Left colon (tissue), 2 donors: ENCODE measurements around the gene FAM120A. TPM values are rescaled to one million over a fixed set of nuclear protein-coding genes. Genes with fewer than 3 reads are reported as not detected.

Experiments
- ATAC-seq: fragments of 200-7000 bp; cut with Tn5 transposase; one replicate; pipeline ENCODE4 v1.9.1; 2020; ENCODE audit warnings: mild to moderate bottlenecking, moderate library complexity
- DNase-seq, 2 donors: peaks; one replicate each; pipeline ENCODE4 v3.0.0-alpha.2; 2020
- intact Hi-C, 2 donors: fragments of 100-400 bp; cut with DNase I in 1 of 2; cut with micrococcal nuclease in 1 of 2; formaldehyde crosslinking; loops; one replicate each; pipeline versions ENCODE4 v1.11.2 to v1.14.0; 2022; cut with DNase I, micrococcal nuclease
- long read RNA-seq: library from polyadenylated mRNA; unstranded; transcript quantifications from one replicate; pipeline ENCODE4 v2.0.0, GENCODE V29; 2021
- total RNA-seq, 2 donors: library from RNA; stranded (reverse); fragmentation: NEBNext Ultra II Directional; extraction: Animal tissue kit (Norgen Biotek cat#: 25700); gene quantifications; one replicate each; pipeline ENCODE4 v1.2.1, GENCODE V29; 2021
- donor health status: DM: no; HTN: no; CAD: no.
- donor health status: DM: yes; HTN: yes; CAD: no.

The FAM120A gene, protein sequence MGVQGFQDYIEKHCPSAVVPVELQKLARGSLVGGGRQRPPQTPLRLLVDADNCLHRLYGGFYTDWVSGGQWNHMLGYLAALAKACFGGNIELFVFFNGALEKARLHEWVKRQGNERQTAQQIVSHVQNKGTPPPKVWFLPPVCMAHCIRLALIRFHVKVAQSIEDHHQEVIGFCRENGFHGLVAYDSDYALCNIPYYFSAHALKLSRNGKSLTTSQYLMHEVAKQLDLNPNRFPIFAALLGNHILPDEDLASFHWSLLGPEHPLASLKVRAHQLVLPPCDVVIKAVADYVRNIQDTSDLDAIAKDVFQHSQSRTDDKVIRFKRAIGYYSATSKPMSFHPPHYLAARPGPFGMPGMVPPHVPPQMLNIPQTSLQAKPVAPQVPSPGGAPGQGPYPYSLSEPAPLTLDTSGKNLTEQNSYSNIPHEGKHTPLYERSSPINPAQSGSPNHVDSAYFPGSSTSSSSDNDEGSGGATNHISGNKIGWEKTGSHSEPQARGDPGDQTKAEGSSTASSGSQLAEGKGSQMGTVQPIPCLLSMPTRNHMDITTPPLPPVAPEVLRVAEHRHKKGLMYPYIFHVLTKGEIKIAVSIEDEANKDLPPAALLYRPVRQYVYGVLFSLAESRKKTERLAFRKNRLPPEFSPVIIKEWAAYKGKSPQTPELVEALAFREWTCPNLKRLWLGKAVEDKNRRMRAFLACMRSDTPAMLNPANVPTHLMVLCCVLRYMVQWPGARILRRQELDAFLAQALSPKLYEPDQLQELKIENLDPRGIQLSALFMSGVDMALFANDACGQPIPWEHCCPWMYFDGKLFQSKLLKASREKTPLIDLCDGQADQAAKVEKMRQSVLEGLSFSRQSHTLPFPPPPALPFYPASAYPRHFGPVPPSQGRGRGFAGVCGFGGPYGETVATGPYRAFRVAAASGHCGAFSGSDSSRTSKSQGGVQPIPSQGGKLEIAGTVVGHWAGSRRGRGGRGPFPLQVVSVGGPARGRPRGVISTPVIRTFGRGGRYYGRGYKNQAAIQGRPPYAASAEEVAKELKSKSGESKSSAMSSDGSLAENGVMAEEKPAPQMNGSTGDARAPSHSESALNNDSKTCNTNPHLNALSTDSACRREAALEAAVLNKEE
- total RNA-seq: 100 to 1,000 TPM; 179 to 214 TPM
- long read RNA-seq, full-length matches to known transcripts: 1 of 117 reads
- long read RNA-seq, partial matches to known transcripts: 96 of 117 reads
- long read RNA-seq, other reads (novel, unspliced or antisense): 20 of 117 reads

DNA sequence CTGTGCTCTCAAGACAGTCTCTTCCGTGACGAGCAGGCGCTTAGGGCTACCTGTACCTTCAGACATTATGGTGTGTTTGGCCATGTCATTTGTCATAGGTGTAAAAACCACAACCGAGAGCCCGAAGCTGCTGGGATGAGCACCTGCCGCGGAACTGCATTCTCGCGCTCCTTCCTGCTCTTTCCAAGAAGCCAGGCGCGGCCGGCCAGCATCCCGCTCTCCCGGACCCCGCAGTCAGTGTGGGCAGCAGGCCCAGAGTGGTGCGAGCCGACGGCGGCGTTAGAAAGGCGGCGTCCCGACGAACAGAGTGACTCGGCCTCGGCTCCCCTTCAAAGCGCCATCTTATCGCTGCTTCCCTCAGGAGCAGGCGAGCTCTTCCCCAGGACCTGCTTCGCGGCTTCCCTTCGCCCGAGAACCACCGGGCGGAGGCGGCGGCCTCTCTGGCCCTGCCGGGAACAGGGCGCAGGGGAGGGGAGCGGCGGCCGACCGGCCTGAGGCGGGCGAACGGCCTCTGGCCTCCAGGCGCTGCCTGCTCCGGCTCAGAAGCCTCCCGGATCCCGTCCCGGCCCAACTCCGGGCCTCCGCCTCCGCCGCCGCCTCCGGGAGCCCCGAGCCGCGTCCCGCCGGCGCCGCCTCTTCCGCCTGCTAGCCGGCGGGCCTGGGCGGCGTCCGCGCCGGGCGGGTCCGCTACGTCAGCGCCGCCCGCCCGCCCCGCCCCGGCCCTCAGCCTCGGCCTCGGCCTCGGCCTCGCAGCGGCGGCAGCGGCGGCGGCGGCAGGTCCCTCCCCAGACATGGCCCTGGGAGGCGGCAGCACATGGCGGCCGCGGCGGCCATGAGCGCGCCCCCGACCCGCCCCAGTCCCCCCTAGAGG lies at the start of gene FAM120A:
Gene FAM120A (plus strand): TSS at position 741 of the 871 bp plus-strand sequence. CDS start 231 bp downstream, outside the sequence.
- intact Hi-C loops: loop anchor here in 1 of 2 donors (5.0 to 10.0 kb wide), 2 partner anchors 54 to 116 kb away; no protein-coding TSS in a partner anchor
- DNase-seq (peak; percentile 74 to 77), ATAC-seq (peak; percentile 65)

DNA sequence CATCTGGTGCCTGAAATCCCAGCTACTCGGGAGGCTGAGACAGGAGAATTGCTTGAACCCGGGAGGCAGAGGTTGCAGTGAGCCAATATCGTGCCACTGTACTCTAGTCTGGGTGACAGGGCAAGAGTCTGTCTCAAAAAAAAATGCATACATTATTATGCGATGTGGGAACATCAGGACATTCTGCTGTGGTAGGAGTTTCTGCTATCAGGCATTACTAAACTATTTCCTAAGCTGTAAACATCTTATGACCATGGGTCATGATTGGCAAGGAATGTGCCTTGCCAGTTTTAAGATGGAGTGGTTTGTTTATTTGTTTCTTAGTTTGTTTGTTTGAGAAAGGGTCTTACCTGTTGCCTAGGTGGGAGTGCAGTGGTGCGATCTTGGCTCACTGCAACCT lies 45.1 kb upstream of the FAM120A start:
- no peak for DNase-seq
- intact Hi-C loops: no loop called here
- no peak for ATAC-seq

DNA sequence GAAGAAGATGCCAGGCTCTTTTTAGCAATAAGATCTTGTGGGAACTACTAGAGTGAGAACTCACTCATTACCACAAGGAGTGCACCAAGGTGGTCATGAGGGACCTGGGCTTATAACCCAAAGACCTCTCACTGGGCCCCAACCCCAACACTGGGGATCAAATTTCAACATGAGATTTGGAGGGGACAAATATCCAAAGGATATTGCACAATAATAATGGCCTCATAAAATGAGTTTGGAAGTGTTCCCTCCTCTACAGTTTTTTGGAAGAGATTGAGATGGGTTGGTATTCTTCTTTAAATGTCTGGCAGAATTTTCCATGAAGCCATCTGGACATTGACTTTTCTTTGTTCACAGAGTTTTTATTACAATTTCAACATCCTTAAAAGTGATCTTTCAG lies 38.0 kb upstream of the FAM120A start:
- intact Hi-C loops: no loop called here
- ATAC-seq (no peak), DNase-seq (no peak)

DNA sequence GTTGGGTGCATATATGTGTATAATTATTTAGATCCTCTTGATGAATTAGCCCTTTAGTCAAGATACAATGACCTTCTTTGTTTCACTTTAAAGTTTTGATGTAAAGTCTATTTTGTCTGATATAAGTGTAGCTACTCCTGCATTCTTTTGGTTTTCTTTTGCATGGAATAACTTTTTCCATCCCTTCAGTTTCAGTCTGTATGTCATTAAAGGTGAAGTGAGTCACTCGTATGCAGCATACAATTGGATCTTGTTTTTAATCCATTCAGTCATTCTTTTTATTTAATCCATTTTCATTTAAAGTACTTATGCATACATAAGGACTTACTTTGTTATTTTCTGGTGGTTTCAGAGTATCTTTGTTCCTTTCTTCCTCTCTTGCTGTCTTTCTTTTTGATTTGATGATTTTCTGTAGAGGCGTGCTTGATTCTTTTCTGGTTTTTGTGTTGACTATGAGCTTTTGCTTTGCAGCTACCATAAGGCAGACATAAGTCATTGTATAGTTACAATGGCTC lies 36.3 kb upstream of the FAM120A start:
- intact Hi-C loops: no loop called here
- no peak for DNase-seq
- ATAC-seq: no peak

DNA sequence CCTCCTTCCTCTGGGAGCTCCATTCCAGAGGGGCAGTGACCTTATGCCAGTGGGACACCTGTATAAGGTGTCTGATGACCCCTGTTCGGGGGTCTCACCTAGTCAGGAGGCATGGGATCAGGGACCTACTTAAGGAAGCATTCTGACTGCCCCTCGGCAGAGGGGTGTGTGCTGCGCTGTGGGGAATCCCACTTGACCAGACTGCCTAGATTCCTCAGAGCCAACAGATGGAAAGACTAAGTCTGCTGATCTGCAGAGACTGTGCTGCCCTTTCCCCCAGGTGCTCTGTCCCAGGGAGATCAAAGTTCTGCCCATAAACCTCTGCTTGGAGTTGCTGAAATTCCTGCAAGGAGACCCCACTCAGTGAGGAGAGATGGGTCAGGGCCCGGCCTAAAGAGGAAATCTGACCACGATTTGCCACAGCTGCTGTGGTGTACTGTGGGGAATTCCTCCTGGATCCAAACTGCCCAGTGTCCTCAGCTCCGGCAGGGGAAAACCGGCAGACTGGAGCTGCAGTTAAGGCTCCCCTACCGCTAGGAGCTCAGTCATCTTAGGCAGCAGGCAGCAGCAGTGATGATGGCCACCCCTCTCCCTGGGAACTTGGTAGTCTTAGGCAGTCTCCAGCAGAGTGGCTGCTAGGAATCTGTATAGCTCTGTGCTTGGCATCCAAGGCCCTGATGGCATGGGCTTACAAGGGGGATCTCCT lies 34.8 kb upstream of the FAM120A start:
- intact Hi-C loops: no loop called here
- DNase-seq (no peak), ATAC-seq (no peak)

DNA sequence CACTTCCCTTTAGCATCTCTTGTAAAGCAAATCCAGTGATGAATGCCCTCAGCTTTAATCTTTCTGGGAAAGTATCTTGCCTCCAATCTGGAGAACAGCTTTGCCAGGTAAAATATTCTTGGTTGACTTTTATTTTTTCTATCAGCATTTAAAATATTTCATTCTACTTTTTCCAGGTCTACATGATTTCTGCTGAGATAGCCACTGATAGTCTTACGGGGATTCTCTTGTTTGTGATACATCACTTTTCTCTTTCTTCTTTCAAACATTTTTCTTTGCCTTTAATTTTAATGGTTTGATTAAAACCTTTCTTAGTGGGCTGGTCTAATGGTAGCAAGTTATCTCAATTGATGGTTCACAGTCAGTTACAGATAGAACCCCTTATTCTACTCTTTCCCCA lies 33.9 kb upstream of the FAM120A start:
- intact Hi-C loops: no loop called here
- DNase-seq: no peak
- ATAC-seq: no peak

DNA sequence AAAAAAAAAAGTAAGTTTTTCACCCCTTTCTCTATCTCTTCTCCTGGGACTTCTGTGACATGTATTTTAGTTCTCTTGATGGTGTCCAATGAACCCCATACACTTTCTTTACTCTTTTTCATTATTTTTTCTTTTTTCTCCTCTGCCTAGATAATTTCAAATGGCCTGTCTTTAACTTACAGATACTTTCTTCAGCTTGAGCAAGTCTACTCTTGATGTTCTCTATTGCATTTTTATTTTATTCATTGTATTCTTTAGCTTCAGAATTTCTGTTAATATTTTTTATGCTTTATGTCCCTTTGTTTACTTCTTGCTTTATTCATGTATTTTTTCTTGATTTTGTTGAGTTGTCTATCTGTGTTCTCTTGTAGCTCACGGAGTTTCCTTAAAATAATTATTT lies 32.5 kb upstream of the FAM120A start:
- ATAC-seq: no peak
- intact Hi-C loops: no loop called here
- no peak for DNase-seq

DNA sequence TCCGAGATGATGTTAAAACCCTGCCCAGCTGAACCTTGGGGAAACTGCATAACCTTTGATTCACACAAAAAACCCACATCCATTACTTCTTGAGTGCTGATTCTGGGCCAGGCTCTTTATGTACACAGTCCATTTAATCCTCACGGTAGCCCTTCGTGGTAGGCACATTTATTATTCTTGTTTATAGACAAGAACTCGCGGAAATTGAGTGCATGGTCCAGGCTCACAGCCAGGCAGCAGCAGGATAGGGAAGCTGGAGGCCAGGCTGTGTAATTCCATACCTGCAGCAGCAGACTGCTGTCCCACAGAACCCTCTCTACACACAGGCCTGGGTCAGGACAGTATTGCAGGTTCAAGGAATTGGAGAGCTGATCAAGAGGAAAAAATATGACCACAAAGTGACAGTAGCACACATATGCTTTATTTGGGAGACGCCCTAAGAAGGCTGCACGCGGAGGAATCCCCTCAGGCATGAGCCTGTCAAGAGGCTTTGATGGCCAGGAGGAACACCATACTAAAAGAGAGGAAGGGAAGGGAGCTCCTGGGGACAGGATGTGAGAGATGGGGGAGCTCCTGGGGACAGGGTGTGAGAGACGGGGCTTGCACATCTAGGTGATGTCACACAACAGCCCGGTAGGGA lies 28.4 kb upstream of the FAM120A start:
- intact Hi-C loops: no loop called here
- ATAC-seq (peak; percentile 80), DNase-seq (no peak)

DNA sequence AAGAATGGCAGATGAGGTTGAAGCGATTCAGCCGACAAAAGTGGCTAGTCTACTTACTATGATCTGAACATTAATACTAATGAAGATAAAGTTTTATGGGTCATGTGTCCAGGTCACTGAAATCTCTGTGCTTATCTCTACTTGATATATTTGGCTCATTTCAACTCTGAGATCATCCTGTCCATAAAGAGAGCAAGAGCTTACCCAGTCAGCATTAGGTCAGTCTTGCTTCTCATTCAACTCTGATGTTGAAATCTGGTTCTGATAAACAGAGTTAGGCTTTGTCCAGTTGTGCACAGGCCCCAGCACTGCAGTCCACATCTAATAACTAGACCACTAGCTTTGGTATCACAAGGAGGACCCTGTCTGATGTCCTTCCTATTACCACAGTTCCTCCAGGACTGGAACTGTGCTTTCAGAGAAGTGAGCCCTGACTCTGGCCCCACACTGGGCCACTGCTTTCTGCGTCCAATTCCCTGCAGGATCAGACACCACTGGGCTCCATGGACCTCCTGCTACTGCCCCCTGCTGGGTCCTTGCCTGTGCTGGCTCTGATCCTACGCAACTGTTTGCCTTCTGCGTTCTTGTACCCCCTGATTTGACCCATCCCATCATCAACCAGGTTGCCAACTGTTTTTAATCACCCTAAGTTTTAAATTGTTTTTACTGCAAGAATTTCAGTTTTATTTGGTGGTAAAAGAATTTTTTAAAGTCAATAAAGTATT lies 23.7 kb upstream of the FAM120A start:
- ATAC-seq: peak; percentile 86
- peak in 1 of 2 donors; percentile 69 for DNase-seq
- intact Hi-C loops: no loop called here

DNA sequence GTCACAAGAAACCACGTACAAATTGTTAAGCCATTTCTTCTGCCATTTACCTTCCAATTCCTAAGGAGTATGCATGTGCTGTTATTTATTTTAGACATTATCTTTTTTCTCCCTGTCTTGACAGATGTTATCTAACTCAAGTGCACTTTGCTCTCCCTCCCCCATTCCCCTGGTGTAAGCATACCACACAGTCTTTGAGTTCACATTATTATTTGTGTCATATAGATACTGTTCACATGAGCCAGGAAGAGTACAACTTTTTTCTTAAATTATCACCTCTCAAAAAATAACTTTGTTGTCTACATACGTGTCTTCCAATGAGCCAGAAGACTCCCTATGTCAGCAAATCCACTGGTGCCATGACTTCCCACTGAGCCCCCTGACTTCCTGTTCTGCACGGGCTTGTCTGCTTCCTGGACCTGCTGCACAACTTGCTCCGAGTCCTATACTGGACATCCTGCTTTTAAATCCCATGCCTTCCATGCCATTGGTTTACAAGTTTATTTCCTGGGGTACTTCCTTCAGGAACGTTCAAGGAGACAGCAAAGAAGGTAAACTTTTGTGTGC lies 19.9 kb upstream of the FAM120A start:
- ATAC-seq (peak; percentile 33), DNase-seq (no peak)
- intact Hi-C loops: no loop called here

DNA sequence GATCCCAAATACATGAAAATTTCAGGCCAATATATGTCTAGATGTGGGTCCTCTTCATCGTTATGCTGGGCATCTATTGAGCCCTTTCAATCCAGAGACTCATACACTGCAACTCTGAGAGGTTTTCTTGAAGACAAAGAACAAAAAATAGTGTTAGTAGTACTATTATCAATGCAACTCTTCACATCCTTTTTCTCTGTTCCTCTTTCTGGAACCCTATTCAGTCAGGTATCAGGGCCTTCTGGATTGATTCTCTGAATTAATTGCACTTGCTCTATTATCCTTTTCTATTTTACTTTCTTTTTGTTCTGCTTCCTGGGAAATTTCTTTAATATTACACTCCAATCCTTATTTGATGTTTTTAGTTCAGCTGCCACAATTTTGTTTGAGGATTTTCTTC lies 18.5 kb upstream of the FAM120A start:
- DNase-seq (no peak), ATAC-seq (no peak)
- intact Hi-C loops: no loop called here

DNA sequence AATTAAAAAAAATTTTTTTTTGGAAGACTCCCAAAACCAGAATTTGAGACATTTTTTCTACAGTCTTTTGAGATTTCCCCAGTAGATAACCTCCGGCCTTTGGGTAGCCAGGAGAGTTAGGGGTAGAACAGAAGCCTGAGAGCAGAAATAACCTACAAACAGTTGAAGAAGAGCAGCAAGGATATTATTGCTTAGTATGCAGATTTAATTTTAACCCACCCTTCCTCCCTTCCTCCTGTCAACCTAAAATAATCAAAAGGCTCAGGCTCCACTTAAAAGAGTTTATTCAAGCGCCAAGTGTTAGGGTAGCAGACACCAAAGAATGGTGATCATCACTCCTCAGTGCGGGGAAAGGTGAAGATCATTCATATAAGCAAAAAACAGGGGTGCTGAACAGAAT lies 17.4 kb upstream of the FAM120A start:
- DNase-seq (no peak), ATAC-seq (no peak)
- intact Hi-C loops: no loop called here

DNA sequence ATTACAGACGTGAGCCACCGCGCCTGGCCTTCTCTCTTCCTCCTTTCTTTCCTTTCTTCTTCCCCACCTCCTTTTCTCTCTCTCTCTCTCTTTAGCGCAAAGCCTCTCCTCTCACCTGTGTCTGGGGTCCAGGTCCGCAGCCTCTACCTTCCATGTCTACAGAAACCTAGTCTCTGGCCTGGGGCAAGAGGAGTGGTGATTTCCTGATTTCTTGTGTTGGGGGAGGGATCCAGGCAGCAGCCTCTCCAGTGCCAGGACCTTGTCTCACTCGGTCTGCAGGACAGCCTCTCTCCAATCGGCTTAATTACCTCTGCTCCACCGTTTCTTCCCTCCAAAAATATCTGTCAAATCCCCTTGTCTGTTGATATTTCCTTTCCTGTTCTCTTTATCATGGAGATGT lies 16.1 kb upstream of the FAM120A start:
- no peak for ATAC-seq
- no peak for DNase-seq
- intact Hi-C loops: no loop called here

DNA sequence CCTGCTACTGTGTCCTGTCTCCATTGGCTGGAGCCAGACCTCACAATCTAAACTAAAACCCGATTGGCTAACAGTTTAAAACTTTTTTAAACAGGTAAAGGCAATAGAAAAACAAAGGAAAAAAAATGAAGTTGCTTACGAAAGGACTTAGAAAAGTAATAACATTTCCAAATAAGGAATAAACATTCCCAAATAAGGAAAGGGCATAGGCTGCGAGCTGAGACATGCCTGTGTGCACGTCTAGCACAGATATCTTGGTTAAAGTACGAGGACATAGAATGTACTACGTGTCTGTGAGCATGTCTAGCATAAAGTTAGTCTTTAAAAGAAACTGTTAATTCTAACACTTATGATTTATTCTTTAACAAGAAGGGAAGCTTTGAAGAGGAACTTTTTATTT lies 15.3 kb upstream of the FAM120A start:
- no peak for ATAC-seq
- DNase-seq: no peak

DNA sequence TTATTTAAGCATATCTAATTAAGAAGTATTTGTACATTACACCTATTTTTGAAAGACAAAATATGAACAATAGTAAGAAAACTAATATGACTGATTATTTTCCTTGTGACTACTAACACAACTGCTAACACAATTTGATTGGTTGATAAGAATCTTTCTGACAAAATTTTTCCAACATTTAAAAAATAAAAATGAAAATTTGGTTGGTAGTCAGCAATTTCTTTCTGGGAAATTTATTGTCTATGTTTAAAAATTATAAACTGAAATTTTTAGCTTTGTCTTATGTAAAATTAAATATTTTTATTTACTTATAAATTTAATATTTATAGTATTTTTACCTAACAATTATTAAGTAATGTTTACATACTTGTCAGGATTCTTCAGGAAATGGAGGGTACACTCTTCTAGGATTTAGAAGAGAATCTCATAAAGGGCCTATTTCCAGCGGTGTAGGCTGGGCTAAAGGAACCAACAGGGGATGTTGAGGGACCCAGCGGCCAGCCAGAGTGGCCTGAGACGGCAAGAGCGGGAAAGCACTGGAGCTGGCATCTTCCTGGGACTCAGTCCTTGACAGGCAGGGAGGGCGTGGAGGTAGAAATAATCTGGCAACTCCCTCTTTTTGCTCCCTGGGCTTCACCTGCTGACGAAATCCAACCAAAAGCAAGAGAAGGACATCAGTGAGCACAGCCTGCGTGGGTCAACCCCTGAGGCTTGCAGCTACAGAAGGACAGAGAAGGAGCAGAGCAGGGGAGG lies 14.7 kb upstream of the FAM120A start:
- DNase-seq (no peak), ATAC-seq (no peak)
- intact Hi-C loops: no loop called here

More for the DNA sequence above, 15.3 kb upstream of the FAM120A start:
- intact Hi-C loops: no loop called here
